Measurements from ENCODE around the gene SCN10A. TPM values are rescaled to one million over a fixed set of nuclear protein-coding genes. Genes with fewer than 3 reads are reported as not detected.

SCN10A gene
- total RNA-seq, 4 donors from 2014 or later = not detected

DNA sequence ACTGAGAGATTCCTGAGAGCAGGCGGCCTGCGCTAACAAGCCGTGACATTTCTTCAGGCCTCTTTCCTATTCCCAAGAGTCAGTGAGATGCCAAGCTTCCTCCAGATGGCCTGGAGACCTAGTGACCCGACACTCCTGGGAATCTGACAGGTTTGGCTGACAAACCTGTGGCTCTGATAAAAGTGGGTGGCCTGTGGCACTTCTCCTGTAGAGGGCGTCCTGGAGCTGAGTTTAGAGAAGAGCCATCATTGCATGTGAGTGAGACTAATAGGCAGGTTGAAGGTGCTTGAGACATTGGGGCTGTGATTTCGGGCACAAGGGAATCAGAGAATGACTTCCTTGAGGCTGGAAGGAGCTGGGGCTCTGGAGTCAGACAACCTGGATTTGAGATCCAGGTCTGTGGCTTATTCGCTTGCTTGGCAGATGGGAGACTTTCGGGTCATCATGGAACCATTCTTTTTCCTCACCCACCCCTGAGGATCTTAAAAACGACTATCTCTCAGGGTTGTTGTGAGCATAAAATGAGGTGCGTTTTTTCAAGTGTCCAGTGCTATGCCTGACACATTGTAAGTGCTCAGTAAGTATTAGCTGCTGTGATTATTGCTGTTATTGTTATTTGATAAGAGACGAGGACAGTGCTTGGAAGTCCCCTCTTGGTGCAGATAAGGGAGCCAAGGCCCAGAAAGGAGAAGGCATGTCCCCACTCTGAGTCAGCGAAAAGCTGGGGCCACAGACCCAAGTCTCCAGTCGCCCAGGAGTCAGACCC lies 77.2 kb downstream of the SCN10A start:
- intact Hi-C loops (cut with DNase I; ENCODE audit: low total_unique reads) = no loop called here
- WGBS, 2 donors = 57 to 64% methylated on average over 13 of the region's 13 CpGs
- TF ChIP-seq, protein P1, sequence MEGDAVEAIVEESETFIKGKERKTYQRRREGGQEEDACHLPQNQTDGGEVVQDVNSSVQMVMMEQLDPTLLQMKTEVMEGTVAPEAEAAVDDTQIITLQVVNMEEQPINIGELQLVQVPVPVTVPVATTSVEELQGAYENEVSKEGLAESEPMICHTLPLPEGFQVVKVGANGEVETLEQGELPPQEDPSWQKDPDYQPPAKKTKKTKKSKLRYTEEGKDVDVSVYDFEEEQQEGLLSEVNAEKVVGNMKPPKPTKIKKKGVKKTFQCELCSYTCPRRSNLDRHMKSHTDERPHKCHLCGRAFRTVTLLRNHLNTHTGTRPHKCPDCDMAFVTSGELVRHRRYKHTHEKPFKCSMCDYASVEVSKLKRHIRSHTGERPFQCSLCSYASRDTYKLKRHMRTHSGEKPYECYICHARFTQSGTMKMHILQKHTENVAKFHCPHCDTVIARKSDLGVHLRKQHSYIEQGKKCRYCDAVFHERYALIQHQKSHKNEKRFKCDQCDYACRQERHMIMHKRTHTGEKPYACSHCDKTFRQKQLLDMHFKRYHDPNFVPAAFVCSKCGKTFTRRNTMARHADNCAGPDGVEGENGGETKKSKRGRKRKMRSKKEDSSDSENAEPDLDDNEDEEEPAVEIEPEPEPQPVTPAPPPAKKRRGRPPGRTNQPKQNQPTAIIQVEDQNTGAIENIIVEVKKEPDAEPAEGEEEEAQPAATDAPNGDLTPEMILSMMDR (IDR thresholded peaks at IDR 0.05) = no peak
- no peak for TF ChIP-seq POLR2A (IDR thresholded peaks at IDR 0.05)
- DNase-seq (ENCODE audit: low spot score in 2 of 2) = no peak
- H3K4me3 ChIP-seq (ENCODE audit: low read depth, poor library complexity, severe bottlenecking) = no peak overlapping the region

DNA sequence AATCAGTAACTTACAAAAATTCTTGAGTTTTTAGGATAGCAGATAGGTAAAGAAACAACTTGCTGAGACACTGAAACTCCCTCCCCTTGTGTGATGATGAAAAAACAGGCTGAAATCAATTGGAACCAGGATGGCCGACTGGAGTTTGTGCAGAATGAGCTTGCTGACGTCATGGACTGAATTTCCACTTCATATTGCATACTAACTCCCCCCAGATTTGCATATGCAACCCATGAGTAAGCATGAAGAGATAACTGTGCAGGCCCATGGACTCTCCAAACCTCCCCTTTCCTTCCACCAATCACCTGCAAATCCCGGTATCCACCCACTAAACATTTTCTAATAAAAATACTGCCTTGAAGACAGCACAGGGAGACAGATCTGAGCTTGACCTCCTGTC lies 84.5 kb downstream of the SCN10A start:
- WGBS, 2 donors = 66 to 68% methylated on average over 3 of the region's 3 CpGs
- no peak for DNase-seq (ENCODE audit: low spot score in 2 of 2)
- intact Hi-C loops (cut with DNase I; ENCODE audit: low total_unique reads) = no loop called here
- TF ChIP-seq, protein P1 (IDR thresholded peaks at IDR 0.05) = no peak
- TF ChIP-seq POLR2A (IDR thresholded peaks at IDR 0.05) = no peak
- H3K4me3 ChIP-seq (ENCODE audit: low read depth, poor library complexity, severe bottlenecking) = no peak overlapping the region

DNA sequence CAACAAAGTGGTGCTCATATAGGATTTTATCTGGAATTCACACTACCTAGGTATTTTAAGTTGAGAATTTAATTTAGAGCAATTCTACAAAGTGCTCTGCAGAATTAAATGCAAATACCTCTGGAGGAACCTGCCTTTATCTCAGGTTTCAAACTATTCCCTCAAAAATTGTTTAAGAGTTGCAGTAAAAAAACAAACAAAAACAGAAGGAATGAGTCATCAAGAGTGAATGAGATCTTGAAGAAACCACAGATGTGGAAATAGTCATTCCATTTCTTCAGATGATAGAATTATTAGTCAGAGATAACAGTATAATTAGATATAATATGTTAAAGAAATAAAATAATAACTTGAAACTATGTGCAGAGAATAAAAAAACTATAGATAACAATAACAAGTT lies 85.7 kb downstream of the SCN10A start:
- intact Hi-C loops (cut with DNase I; ENCODE audit: low total_unique reads) = no loop called here
- H3K4me3 ChIP-seq (ENCODE audit: low read depth, poor library complexity, severe bottlenecking) = no peak overlapping the region
- TF ChIP-seq, protein P1 (IDR thresholded peaks at IDR 0.05) = no peak
- no peak for TF ChIP-seq POLR2A (IDR thresholded peaks at IDR 0.05)
- no peak for DNase-seq (ENCODE audit: low spot score in 2 of 2)

DNA sequence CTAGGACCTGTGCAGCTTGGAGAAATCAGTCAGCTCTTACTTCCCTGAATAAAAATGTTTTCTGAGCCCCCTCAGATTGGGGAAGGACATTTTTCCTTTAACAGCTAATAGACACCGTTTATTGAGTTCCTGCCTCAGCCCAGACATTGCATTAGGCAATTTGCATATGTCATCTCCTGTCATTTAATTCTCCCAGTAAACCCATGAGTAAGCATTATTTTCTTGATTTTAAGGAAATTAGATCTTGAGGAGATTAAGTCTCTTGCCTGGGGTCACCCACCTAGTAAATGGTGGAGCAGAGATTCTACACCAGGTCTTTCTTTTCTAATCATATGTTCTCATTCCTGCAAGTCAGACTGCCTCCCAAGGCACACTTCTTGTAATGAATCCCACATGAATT lies 88.0 kb downstream of the SCN10A start:
- no peak for DNase-seq (ENCODE audit: low spot score in 2 of 2)
- intact Hi-C loops (cut with DNase I; ENCODE audit: low total_unique reads) = no loop called here
- H3K4me3 ChIP-seq (ENCODE audit: low read depth, poor library complexity, severe bottlenecking) = no peak overlapping the region
- TF ChIP-seq POLR2A (IDR thresholded peaks at IDR 0.05) = no peak
- TF ChIP-seq, protein P1 (IDR thresholded peaks at IDR 0.05) = no peak
- 31 to 52% methylated on average over 1 of the region's 1 CpG for WGBS, 2 donors

DNA sequence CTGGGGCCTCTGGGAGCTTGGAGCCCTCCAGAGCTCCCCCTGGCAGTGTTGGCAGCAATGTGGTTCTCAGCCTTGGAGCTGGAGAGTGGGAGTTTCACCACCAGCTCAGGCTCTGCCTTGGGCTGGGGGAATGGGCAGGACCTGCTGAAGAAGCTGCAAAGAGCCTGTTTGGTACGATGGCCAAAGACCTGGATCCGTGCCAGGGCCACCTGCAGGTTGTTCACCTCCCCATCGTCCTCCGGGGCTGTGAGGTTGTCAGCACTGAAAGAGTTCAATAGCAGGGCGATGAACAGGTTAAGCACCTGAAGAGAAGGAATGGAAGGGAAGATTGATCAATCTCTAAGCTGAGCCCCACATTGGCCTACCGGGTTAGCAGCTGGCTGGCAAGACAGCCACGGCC lies 89.3 kb downstream of the SCN10A start:
- intact Hi-C loops (cut with DNase I; ENCODE audit: low total_unique reads) = no loop called here
- TF ChIP-seq POLR2A (IDR thresholded peaks at IDR 0.05) = no peak
- TF ChIP-seq, protein P1 (IDR thresholded peaks at IDR 0.05) = no peak

More for the DNA sequence above, 89.3 kb downstream of the SCN10A start:
- DNase-seq (ENCODE audit: low spot score in 2 of 2) = no peak
- H3K4me3 ChIP-seq (ENCODE audit: low read depth, poor library complexity, severe bottlenecking) = no peak overlapping the region
- WGBS, 2 donors = 73 to 75% methylated on average over 6 to 7 of the region's 7 CpGs
